Measurements from ENCODE around the gene GAB2.

DNA sequence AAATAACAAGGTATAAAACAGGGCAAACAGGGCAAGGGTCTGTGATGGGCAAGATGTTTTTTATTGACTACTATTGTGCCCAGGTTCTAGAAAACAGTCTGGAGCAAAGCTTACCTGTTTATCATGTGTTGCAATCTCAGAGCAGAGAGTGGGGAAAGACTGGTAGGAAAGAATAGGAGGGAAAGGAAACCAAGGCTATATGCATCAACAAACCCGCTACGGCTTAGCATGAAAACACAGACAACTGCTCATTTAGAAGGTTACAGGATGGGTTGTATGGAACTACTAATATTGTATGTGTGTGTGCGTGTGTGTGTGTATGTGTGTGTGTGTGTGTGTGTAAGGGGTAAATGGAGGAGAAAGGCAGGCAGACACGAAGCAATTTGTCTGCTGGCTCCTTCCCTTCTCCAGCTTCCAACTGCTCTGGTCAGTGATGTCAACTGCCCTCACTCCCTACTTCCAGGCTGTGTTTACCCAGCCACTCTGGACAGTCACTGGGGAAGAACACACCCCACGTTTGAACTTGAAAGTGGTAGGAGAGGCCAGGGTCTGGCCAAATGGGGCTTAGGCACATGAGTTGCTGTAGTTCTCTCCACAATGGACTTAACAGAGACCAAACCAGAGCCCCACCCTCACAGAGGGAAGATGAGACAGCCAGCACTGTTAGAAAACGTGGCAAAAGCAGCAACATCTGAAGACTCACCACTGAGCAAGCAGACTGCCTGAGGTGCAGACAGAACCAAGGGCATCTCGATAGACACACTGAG is 47.0 kb downstream of the GAB2 start:
- TF ChIP-seq, protein P1, sequence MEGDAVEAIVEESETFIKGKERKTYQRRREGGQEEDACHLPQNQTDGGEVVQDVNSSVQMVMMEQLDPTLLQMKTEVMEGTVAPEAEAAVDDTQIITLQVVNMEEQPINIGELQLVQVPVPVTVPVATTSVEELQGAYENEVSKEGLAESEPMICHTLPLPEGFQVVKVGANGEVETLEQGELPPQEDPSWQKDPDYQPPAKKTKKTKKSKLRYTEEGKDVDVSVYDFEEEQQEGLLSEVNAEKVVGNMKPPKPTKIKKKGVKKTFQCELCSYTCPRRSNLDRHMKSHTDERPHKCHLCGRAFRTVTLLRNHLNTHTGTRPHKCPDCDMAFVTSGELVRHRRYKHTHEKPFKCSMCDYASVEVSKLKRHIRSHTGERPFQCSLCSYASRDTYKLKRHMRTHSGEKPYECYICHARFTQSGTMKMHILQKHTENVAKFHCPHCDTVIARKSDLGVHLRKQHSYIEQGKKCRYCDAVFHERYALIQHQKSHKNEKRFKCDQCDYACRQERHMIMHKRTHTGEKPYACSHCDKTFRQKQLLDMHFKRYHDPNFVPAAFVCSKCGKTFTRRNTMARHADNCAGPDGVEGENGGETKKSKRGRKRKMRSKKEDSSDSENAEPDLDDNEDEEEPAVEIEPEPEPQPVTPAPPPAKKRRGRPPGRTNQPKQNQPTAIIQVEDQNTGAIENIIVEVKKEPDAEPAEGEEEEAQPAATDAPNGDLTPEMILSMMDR (conservative IDR thresholded peaks at IDR 0.05): no peak
- TF ChIP-seq ZFX (IDR thresholded peaks at IDR 0.05): no peak
